SK-N-MC (cell line): ENCODE measurements around the gene PRCD.

Experiments used
- EZH2 ChIP-seq: fragments of 200-600 bp; sonication (generic); IDR thresholded peaks from one replicate; pipeline ENCODE4 v1.6.1; 2017; ENCODE audit warnings: antibody characterized with exemption
- FOXP2 ChIP-seq: optimal IDR thresholded peaks from 2 replicates; pipeline ENCODE3; 2011; ENCODE audit warnings: mild to moderate bottlenecking, moderate library complexity; ENCODE audit not compliant: insufficient read depth; ENCODE audit errors: extremely low read length, control extremely low read depth
- POLR2AphosphoS5 ChIP-seq: IDR thresholded peaks from 2 replicates; pipeline ENCODE4 v1.6.1; 2012; ENCODE audit warnings: mild to moderate bottlenecking, low read depth, low read length, borderline replicate concordance

GRCh38 chr17:76492123-76492988, 47.5 kb upstream of the PRCD start:
- TF ChIP-seq POLR2AphosphoS5 (no peak), EZH2 (no peak), FOXP2 (no peak)
